ENCODE measurements around the gene RBBP8.

The RBBP8 gene

DNA sequence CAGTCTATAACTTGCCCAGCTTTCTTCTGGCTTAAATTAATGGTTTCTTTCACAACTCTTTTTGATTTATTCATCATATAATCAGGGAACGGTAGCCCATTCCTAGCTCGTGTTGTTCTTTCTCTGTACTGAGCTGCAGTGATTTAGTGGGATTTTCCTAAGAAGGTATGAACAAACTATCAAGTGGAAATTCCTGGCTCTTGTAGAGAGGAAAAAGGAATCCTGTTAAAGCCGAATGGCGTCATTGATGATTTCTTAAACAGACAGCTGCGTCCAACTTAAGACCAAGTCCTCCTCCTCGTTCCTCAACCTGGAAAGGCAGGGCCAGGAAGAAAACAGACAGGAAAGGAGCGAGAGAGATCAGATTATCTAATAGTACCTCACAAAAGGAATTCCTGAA lies 132.9 kb downstream of the RBBP8 start:
- no peak for DNase-seq

DNA sequence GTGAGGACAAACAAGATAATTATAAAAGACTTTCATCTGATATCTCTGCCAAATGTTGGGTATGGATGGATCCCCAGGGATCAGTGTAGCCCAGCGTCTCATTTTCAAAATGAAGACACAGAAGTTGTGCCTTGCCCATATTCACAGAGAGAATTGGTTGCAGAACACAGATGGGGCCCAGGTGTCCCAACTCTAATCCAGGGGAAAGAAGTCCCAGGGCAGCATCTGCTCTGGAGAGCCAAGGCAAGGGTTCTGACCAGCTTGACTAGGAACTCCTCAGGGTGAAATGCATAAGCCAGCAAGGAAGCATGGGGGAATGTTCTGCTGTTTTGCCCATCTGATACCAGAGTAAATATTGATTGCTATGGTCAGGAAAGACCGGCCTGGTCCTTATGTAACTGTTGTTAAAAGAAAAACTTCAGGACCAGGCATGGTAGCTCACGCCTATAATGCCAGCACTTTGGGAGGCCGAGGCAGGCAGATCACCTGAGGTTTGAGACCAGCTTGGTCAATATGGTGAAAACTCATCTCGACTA lies 133.4 kb downstream of the RBBP8 start:
- DNase-seq, result no peak

DNA sequence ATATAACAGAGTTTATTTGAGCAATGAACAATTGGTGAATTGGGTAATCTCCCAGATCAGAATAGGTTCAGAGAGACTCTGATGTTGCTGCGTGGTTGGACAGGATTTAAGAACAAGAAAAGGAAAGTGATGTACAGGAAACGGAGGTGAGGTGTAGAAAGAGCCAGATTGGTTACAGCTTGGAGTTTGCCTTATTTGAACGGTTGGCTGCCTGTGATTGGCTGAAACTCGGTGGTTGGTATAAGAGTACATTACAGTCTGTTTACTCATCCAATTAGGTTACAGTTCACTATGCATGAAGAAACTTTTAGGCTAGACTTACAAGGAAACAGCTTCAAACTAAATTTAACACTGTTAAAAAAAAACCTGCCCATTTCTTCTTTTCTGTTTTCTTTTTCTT lies 134.1 kb downstream of the RBBP8 start:
- DNase-seq, result no peak

DNA sequence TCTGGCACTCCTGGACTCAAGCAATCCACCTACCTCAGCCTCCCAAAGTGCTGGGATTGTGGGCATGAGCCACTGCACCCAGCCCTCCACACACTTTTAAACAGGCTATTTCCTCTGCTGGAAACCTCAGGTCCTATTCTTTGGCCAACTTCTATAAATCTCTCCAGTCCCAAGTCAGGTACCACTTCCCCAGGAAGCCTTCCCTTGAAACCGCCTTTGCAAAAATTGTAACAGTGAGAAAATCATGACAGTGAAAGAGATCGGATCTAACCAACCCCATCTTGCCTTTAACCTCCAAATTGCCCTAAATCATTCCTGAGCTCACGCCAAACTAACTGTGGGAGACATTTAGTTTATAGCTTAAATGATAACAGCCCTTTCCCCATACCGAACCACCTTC lies 134.9 kb downstream of the RBBP8 start:
- no peak for DNase-seq

DNA sequence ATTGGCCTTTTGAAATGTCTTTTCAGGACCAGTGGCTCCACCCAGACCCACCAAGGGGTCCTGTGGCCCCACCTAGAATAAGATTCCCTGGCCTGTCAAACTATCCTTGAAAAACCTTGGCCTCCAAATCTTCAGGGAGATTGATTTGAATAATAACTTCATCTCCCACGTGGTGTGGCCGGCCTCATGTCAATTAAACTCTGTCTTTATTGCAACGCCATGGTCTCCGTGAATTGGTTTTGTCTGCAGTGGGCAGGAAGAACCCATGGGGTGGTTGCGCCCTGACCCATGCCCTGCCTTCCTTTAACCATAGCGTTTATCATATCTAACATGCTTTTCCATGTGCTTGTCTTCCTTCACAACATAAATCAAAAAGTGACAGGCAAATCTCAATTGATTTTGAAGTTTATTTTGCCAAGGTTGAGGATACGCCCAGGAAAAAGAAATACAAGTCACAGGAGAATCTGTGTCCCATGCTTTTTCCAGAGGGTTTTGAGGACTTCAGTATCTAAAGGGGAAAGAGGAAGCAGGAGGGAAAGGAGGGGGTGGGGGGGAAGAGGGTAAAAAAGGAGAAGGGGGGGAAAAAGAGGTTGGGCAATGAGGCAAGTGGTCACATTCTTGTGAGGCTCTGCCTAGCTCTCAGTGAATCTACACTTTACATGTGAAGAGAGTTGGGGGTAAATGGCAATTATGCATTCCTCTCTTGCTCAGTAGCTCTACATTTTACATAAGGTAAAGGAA lies 135.6 kb downstream of the RBBP8 start:
- no peak for DNase-seq

DNA sequence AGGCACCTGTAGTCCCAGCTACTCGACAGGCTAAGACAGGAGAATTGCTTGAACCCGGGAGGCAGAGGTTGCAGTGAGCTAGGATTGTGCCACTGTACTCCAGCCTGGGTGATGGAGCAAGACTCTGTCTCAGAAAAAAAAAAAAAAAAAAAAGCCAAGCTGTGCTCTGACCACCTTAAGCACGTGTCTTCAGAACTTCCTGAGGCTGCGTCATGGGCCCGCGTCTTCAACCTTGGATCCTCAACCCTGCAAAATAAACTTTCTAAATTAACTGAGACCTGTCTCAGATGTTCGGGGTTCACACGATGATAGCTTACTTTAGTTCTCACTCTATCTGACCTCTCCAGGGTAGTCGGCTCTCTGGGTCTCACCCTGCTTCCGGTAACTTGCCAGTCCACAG lies 136.4 kb downstream of the RBBP8 start:
- no peak for DNase-seq

DNA sequence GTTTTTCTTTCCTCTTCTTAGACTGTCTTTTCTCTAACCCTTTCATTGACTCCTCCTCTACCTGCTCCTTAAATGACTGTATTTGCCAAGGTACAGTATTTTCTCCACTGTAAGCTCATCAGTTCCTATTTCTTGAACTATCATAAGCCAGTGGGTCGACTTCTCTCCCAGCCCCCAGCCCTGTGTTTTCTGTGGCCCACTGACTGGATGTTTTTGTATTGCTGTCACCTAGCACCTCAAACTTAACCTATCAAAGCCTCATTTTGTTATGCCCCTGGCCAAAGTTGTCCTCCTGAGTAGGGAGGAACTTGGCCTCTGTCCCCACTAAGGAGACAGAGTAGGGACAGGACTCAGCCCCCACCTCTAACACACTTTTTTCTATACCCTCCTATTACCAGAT lies 136.8 kb downstream of the RBBP8 start:
- no peak for DNase-seq

DNA sequence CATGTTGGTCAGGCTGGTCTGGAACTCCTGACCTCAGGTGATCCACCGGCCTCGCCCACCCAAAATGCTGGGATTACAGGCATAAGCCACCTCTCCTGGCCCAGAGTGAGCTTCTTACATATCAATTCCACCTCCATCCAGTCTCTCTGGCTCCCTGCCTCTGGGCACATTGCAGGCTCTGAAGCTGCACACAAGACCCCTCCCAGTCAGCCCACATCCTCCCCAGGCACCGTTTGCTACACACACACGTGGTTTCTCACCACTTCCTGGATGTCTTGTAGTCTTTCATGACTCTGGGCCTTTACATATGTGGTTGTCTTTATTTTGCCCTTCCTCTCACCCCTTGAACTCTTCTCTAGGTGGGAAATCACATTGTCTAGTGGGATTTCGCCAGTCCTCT lies 138.2 kb downstream of the RBBP8 start:
- DNase-seq, result no peak

DNA sequence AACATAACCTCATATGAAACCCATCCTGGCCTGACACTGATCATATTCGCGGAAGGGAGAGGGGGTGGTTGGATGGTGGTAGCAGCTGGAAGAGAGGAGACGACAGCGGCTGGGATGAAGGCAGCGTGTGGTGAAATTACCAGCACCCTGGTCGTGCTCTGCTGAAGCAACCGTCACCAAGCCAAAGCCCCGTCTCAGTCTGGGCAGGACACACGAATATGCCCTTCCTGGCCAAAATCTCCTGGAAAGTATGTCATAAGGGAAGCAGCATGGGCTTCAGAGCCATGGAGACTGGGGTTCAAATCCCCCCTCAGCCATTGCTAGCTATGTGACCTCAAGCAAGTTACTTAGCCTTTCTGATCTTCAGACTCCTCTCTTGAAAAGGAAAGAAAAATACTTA lies 139.0 kb downstream of the RBBP8 start:
- no peak for DNase-seq

DNA sequence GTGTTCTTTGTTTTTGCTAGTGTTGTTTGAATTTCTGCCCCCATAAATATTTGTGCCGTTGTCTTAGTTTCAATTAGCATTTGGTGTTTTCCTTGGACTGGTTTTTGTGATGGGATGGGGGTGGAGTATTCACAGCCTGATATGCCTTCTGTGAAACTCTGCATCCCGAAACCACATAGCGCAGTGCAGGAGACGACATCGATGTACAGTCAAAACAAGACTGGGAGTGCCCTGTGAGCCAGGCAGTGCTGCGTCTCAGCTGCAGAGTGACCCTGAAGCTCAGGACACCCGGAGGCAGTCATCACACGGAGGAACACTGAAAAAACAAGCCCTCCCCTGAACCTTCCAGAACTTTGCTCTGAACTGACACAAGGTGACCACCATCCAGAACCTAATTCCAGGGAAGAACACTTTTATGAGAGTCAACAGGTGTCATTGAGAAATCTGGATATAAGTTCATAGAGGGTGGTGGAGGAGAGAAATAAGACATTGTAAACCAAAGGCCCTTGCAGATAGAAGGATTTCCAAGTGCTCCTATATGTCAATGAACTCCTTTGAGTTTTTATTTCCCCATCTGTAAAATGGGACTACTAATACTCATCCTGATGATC lies 141.0 kb downstream of the RBBP8 start:
- DNase-seq, result no peak
